ENCODE measurements around the gene RALGPS1. TPM values are rescaled to one million over a fixed set of nuclear protein-coding genes. Genes with fewer than 3 reads are reported as not detected.

The RALGPS1 gene
- total and polyA plus RNA-seq, 2 of the 8 experiments (the other 6 are each of a cell fraction or from before 2014, with no cell fraction given) = 20.0 to 23.5 TPM

- Histone ChIP-seq H3K9ac (replicated peaks in 1 of 4; ENCODE audit: extremely low read depth in 1 of 4, low read depth in 3 of 4, low read length in 3 of 4) (no peak overlapping the region), H3K14ac (ENCODE audit: insufficient read length) (no peak overlapping the region), H3K79me1 (ENCODE audit: low read depth, low read length) (no peaks in the 10 kb centered on the region), H3K56ac (replicated peaks; ENCODE audit: insufficient read length, low read depth, low read length) (no peak overlapping the region), H2BK15ac (ENCODE audit: low read length) (no peak overlapping the region; the same call in 1 of the 2 replicates), H2BK12ac (ENCODE audit: low read depth, low read length) (no peak overlapping the region), H3K4me1 (replicated peaks in 1 of 4; ENCODE audit: control insufficient read depth in 3 of 4, insufficient read depth in 4 of 4, low read length in 3 of 4) (peaks cover 0 to 5% (median 1%) of the 10 kb centered on the region in 4 experiments; a peak in 2 of 7 replicates), H2BK20ac (ENCODE audit: low read length) (no peak overlapping the region), H3K4me3 (ENCODE audit: extremely low read depth in 1 of 4, insufficient read depth in 2 of 4, low read depth in 3 of 4, low read length in 4 of 4) (no peak overlapping the region), H2BK5ac (ENCODE audit: low read depth, low read length) (no peak overlapping the region), H3K27me3 (replicated peaks in 1 of 4; ENCODE audit: control insufficient read depth in 3 of 4, extremely low read depth in 1 of 4, insufficient read depth in 3 of 4, low read length in 3 of 4) (no peaks in the 10 kb centered on the region), H3K36me3 (ENCODE audit: control insufficient read depth in 2 of 4, insufficient read depth in 4 of 4, low read length in 3 of 4) (no peaks in the 10 kb centered on the region), H4K5ac (ENCODE audit: insufficient read length, low read depth, low read length) (no peak overlapping the region), H3K18ac (ENCODE audit: extremely low read depth, low read length) (no peak overlapping the region), H3K23me2 (ENCODE audit: low read depth, low read length) (no peaks in the 10 kb centered on the region), H3K4me2 (ENCODE audit: insufficient read depth in 1 of 2, low read depth in 2 of 2, low read length in 2 of 2) (no peak overlapping the region), H3K27ac (ENCODE audit: low read depth, low read length) (no peak overlapping the region), H2AK5ac (ENCODE audit: low read depth, low read length) (no peak overlapping the region), H4K8ac (ENCODE audit: extremely low read depth, insufficient read depth, low read length) (no peak overlapping the region), H3K23ac (ENCODE audit: insufficient read length) (no peak overlapping the region), H4K20me1 (replicated peaks in 1 of 2; ENCODE audit: control insufficient read depth in 1 of 2, insufficient read depth in 2 of 2, low read length in 2 of 2) (peaks cover 0 to 2% of the 10 kb centered on the region in 2 experiments), H3K9me3 (ENCODE audit: insufficient read depth in 2 of 2, low read depth in 1 of 2, low read length in 1 of 2) (no peaks in the 10 kb centered on the region), H2BK120ac (replicated peaks; ENCODE audit: low read depth, low read length) (no peak overlapping the region), H2AFZ (ENCODE audit: low read length) (no peak overlapping the region), H3K4ac (replicated peaks; ENCODE audit: insufficient read length, low read depth, low read length) (no peak overlapping the region), H4K91ac (replicated peaks; ENCODE audit: insufficient read length, low read length) (no peak overlapping the region), H3K79me2 (ENCODE audit: control insufficient read depth in 1 of 2, insufficient read depth in 2 of 2, low read length in 2 of 2) (no peaks in the 10 kb centered on the region)
- ChIA-PET CTCF (ENCODE audit: partially characterized antibody) (interaction anchor here (0.6 to 0.7 kb wide), 2 partner anchors 18 to 73 kb away, joined by 3 read pairs; no protein-coding TSS in a partner anchor), POLR2A (ENCODE audit: partially characterized antibody) (no interaction called here)
- no peak for FAIRE-seq
- 92% methylated on average over 3 of the region's 3 CpGs; no CpG with 5 or more reads in 1 of the 2 experiments for WGBS, 2 experiments (ENCODE audit: extremely low coverage in 1 of 2, insufficient coverage in 1 of 2, insufficient read length in 1 of 2, insufficient replicate concordance in 2 of 2, low coverage in 1 of 2, low lambda C conversion rate in 2 of 2, missing lambda C conversion rate in 1 of 2)
- TF ChIP-seq ZNF274 (IDR thresholded peaks at IDR 0.05; ENCODE audit: borderline replicate concordance, extremely low read depth, low read length) (no peak), HDAC2 (IDR thresholded peaks at IDR 0.05; ENCODE audit: borderline replicate concordance in 1 of 2, low read depth in 2 of 2, low read length in 2 of 2) (no peak), RXRA (IDR thresholded peaks at IDR 0.05; ENCODE audit: insufficient read depth, low read depth, low read length) (no peak), BCL11A (IDR thresholded peaks at IDR 0.05; ENCODE audit: low read depth in 2 of 2, low read length in 2 of 2) (no peak)
- no peak for DNase-seq (ENCODE audit: low read depth in 1 of 2, low spot score in 2 of 2)
These were observed 100.4 kb downstream of the RALGPS1 start for GRCh38 chr9:127014910-127015540.

Data from H1 (cell line).